ENCODE data around the gene MYBPC3. TPM values are rescaled to one million over a fixed set of nuclear protein-coding genes. Genes with fewer than 3 reads are reported as not detected.

MYBPC3 gene
- total RNA-seq, 1 experiment from 2014 or later: 0.07 TPM

GRCh38 chr11:47356129-47356997 lies 3.9 kb upstream of the MYBPC3 start (continued):
- TF ChIP-seq, protein P1, sequence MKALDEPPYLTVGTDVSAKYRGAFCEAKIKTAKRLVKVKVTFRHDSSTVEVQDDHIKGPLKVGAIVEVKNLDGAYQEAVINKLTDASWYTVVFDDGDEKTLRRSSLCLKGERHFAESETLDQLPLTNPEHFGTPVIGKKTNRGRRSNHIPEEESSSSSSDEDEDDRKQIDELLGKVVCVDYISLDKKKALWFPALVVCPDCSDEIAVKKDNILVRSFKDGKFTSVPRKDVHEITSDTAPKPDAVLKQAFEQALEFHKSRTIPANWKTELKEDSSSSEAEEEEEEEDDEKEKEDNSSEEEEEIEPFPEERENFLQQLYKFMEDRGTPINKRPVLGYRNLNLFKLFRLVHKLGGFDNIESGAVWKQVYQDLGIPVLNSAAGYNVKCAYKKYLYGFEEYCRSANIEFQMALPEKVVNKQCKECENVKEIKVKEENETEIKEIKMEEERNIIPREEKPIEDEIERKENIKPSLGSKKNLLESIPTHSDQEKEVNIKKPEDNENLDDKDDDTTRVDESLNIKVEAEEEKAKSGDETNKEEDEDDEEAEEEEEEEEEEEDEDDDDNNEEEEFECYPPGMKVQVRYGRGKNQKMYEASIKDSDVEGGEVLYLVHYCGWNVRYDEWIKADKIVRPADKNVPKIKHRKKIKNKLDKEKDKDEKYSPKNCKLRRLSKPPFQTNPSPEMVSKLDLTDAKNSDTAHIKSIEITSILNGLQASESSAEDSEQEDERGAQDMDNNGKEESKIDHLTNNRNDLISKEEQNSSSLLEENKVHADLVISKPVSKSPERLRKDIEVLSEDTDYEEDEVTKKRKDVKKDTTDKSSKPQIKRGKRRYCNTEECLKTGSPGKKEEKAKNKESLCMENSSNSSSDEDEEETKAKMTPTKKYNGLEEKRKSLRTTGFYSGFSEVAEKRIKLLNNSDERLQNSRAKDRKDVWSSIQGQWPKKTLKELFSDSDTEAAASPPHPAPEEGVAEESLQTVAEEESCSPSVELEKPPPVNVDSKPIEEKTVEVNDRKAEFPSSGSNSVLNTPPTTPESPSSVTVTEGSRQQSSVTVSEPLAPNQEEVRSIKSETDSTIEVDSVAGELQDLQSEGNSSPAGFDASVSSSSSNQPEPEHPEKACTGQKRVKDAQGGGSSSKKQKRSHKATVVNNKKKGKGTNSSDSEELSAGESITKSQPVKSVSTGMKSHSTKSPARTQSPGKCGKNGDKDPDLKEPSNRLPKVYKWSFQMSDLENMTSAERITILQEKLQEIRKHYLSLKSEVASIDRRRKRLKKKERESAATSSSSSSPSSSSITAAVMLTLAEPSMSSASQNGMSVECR (CRISPR knock-in tag; IDR thresholded peaks at IDR 0.05; ENCODE audit: borderline replicate concordance): no peak
- no peak for TF ChIP-seq NR2C2 (CRISPR knock-in tag; IDR thresholded peaks at IDR 0.05)

DNA sequence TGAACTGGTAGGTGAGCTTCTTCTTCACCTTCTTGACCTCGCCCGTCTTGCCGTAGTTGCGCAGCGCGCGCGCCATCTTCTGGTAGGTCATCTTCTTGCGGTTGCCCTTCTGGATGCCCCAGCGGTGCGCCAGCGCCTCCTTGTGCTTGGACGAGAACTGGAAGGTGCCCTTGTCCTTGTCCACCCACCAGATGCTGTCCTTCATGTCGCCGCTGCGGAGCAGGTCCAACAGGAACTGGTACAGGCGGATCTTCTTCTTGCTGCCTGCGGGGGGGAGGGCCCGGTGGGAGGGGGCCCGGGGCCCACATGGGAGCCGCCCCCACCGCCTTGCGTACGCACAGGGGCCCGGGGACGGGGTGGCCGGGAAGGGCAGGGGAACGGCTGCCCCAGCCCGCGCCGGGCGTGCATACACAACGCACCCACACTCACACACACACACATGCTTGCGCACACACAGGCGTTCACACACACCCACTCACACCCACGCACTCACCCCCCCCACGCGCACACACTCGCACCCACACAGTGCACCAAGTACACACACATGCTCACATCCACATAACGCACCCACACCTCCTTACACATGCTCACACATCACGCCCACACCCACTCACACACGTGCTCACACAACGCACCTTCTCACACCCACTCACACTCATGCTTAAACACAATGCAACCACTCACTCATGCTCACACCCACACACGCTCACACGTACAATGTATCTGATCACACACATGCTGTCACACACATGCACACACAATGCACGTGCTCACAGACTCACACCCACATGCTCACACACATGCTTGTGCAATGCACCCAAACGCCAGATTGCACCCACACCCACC lies 3.0 kb upstream of the MYBPC3 start:
- H3K27ac Mint-ChIP-seq: no peak overlapping the region
- H3K4me3 Mint-ChIP-seq: peak overlapping the region; percentile 66
- no peaks in the 10 kb centered on the region for H3K27me3 Mint-ChIP-seq (ENCODE audit: low read depth)
- TF ChIP-seq TCF7 (CRISPR knock-in tag; IDR thresholded peaks at IDR 0.05; ENCODE audit: low read depth): no peak; the same call in 1 of the 2 replicates
- TF ChIP-seq, protein P2, sequence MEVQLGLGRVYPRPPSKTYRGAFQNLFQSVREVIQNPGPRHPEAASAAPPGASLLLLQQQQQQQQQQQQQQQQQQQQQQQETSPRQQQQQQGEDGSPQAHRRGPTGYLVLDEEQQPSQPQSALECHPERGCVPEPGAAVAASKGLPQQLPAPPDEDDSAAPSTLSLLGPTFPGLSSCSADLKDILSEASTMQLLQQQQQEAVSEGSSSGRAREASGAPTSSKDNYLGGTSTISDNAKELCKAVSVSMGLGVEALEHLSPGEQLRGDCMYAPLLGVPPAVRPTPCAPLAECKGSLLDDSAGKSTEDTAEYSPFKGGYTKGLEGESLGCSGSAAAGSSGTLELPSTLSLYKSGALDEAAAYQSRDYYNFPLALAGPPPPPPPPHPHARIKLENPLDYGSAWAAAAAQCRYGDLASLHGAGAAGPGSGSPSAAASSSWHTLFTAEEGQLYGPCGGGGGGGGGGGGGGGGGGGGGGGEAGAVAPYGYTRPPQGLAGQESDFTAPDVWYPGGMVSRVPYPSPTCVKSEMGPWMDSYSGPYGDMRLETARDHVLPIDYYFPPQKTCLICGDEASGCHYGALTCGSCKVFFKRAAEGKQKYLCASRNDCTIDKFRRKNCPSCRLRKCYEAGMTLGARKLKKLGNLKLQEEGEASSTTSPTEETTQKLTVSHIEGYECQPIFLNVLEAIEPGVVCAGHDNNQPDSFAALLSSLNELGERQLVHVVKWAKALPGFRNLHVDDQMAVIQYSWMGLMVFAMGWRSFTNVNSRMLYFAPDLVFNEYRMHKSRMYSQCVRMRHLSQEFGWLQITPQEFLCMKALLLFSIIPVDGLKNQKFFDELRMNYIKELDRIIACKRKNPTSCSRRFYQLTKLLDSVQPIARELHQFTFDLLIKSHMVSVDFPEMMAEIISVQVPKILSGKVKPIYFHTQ (CRISPR knock-in tag; IDR thresholded peaks at IDR 0.05): no peak
- TF ChIP-seq ESRRA (CRISPR knock-in tag; IDR thresholded peaks at IDR 0.05; ENCODE audit: borderline replicate concordance): peak; percentile 83; the same call in 1 of the 2 replicates
- peak; percentile 99 for TF ChIP-seq HMGXB4 (CRISPR knock-in tag; IDR thresholded peaks at IDR 0.05)
- TF ChIP-seq, protein P3, sequence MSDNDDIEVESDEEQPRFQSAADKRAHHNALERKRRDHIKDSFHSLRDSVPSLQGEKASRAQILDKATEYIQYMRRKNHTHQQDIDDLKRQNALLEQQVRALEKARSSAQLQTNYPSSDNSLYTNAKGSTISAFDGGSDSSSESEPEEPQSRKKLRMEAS (CRISPR knock-in tag; IDR thresholded peaks at IDR 0.05): no peak
- TF ChIP-seq ZBTB43 (CRISPR knock-in tag; IDR thresholded peaks at IDR 0.05): peak; percentile 99
- TF ChIP-seq OVOL2 (CRISPR knock-in tag; IDR thresholded peaks at IDR 0.05; ENCODE audit: borderline replicate concordance): no peak
- TF ChIP-seq PRRX2 (CRISPR knock-in tag; IDR thresholded peaks at IDR 0.05): no peak
- TF ChIP-seq HMGA2 (CRISPR knock-in tag; IDR thresholded peaks at IDR 0.05): no peak
- TF ChIP-seq FOXK1 (CRISPR knock-in tag; IDR thresholded peaks at IDR 0.05): peak; percentile 54; the same call in 1 of the 2 replicates
- TF ChIP-seq RELA (CRISPR knock-in tag; IDR thresholded peaks at IDR 0.05; ENCODE audit: borderline replicate concordance): 0 out of 2 replicates have a peak, but pooled peaks have one; percentile 1
- TF ChIP-seq ZNF512 (CRISPR knock-in tag; IDR thresholded peaks at IDR 0.05; ENCODE audit: borderline replicate concordance): no peak
- TF ChIP-seq CTCF (IDR thresholded peaks at IDR 0.05): peak; percentile 77
- TF ChIP-seq, protein P4, sequence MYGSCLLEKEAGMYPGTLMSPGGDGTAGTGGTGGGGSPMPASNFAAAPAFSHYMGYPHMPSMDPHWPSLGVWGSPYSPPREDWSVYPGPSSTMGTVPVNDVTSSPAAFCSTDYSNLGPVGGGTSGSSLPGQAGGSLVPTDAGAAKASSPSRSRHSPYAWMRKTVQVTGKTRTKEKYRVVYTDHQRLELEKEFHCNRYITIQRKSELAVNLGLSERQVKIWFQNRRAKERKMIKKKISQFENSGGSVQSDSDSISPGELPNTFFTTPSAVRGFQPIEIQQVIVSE (CRISPR knock-in tag; IDR thresholded peaks at IDR 0.05; ENCODE audit: borderline replicate concordance): no peak
- peak; percentile 77; the same call in 1 of the 2 replicates for TF ChIP-seq SP1 (CRISPR knock-in tag; conservative IDR thresholded peaks at IDR 0.05)
- POLR2A ChIA-PET: interaction anchor here (0.5 to 1.2 kb wide), 4 partner anchors 20 to 99 kb away, joined by 3 to 5 read pairs (median 3); no protein-coding TSS in a partner anchor
- ATAC-seq: peak; percentile 89
- H3K9me3 Mint-ChIP-seq: no peaks in the 10 kb centered on the region
- CTCF ChIA-PET: interaction anchor here (0.6 to 2.6 kb wide), 64 partner anchors 9 to 645 kb away, joined by 3 to 67 read pairs (median 4); partner anchors contain the start of genes ACP2, DDB2, MADD and NR1H3
- H3K36me3 Mint-ChIP-seq: no peaks in the 10 kb centered on the region
- H3K4me1 Mint-ChIP-seq: peaks cover 13% of the 10 kb centered on the region
- peak; percentile 99 for DNase-seq (ENCODE audit: low spot score)

Data from WTC11 (cell line).